Measurements from ENCODE around the gene ZNF414. TPM values are rescaled to one million over a fixed set of nuclear protein-coding genes. Genes with fewer than 3 reads are reported as not detected.
A peak's percentile ranks its signal among the peaks of the same experiment; 100 is the strongest.

Gene ZNF414
- total RNA-seq, 1 donor from 2014 or later = 22.9 TPM

GRCh38 chr19:8491574-8491973 lies 22.4 kb downstream of the ZNF414 start:
- no peak overlapping the region for H3K4me3 Mint-ChIP-seq (ENCODE audit: unreplicated experiment)
- no peak for DNase-seq (ENCODE audit: low spot score)
- H3K27ac Mint-ChIP-seq (ENCODE audit: unreplicated experiment) = no peak overlapping the region
- peaks cover 25% of the 10 kb centered on the region for H3K36me3 Mint-ChIP-seq (ENCODE audit: low read depth, unreplicated experiment)
- no peak for TF ChIP-seq CTCF (IDR thresholded peaks at IDR 0.05; ENCODE audit: unreplicated experiment)
- peaks cover 21% of the 10 kb centered on the region for H3K4me1 Mint-ChIP-seq (ENCODE audit: unreplicated experiment)
- H3K9me3 Mint-ChIP-seq (ENCODE audit: unreplicated experiment) = no peaks in the 10 kb centered on the region
- H3K27me3 Mint-ChIP-seq (ENCODE audit: unreplicated experiment) = peaks cover 10% of the 10 kb centered on the region

- H3K27ac Mint-ChIP-seq (ENCODE audit: unreplicated experiment) = no peak overlapping the region
- DNase-seq (ENCODE audit: low spot score) = no peak
- H3K27me3 Mint-ChIP-seq (ENCODE audit: unreplicated experiment) = peaks cover 13% of the 10 kb centered on the region
- H3K4me1 Mint-ChIP-seq (ENCODE audit: unreplicated experiment) = peaks cover 23% of the 10 kb centered on the region
- no peak for TF ChIP-seq CTCF (IDR thresholded peaks at IDR 0.05; ENCODE audit: unreplicated experiment)
- no peak overlapping the region for H3K4me3 Mint-ChIP-seq (ENCODE audit: unreplicated experiment)
- H3K9me3 Mint-ChIP-seq (ENCODE audit: unreplicated experiment) = no peaks in the 10 kb centered on the region
- H3K36me3 Mint-ChIP-seq (ENCODE audit: low read depth, unreplicated experiment) = peaks cover 29% of the 10 kb centered on the region
Observed at GRCh38 chr19:8490873-8491272, 23.1 kb downstream of the ZNF414 start.

DNA sequence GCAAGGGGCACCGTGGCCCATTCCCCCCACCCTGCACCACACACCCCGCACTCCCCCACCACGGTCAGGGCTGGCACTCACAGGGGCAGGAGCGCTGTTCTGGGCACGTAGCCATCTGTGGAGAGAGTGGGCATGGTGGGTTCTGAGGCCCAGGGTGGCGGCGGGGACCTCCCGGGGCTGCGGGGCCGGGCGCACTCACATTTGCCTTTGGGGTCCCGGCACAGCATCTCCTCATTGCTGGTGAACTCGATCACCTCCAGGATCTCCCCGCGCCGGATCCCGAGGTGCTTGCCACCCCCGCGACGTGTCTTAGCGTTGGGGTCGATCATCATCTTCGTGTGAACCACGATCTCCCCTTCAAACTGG lies 23.6 kb downstream of the ZNF414 start:
- no peak overlapping the region for H3K27ac Mint-ChIP-seq (ENCODE audit: unreplicated experiment)
- no peak overlapping the region for H3K4me3 Mint-ChIP-seq (ENCODE audit: unreplicated experiment)
- no peak for DNase-seq (ENCODE audit: low spot score)
- H3K4me1 Mint-ChIP-seq (ENCODE audit: unreplicated experiment) = peaks cover 23% of the 10 kb centered on the region
- TF ChIP-seq CTCF (IDR thresholded peaks at IDR 0.05; ENCODE audit: unreplicated experiment) = no peak
- H3K9me3 Mint-ChIP-seq (ENCODE audit: unreplicated experiment) = no peaks in the 10 kb centered on the region
- peaks cover 16% of the 10 kb centered on the region for H3K27me3 Mint-ChIP-seq (ENCODE audit: unreplicated experiment)
- peaks cover 30% of the 10 kb centered on the region for H3K36me3 Mint-ChIP-seq (ENCODE audit: low read depth, unreplicated experiment)

DNA sequence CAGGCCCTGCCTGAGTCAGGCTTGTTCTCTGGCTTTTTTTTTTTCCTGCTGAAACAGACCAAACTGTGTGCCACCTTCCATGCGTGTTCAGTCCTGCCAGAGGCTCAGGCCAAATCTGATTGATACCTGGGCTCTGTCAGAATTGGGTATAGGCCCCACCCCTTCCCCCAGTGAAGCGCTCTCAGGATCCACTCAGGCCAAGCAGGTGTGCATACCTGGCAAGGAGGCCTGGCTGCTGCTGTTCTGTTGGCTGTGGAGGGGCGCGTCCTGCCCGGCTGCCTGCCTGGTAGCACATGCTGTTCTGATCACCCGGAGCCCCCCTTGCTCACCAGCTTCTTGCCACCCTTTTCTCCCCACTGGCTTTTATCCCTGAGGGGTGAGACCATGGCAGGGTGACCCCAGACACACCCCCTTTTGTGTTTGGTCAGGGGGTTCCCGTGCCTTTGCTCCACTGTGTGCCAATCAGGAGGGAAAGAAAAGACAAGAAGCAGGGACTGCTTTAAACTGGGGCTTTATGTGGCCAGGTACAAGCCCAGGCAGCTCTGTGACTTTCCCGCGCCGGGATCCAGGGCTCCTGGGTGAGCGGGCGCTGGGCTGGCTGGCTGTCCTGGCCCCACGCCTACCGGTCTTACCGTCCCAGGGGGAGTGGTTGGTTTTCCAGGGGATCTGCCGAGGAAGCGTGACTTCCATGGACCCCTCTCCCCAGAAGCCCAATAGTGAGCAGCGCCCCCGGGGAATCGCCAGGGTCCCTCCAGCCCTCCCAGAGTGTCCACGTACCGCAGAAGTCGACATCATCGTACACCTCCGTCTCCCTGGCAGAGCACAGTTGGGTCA lies 24.2 kb downstream of the ZNF414 start:
- DNase-seq (ENCODE audit: low spot score) = no peak
- peaks cover 36% of the 10 kb centered on the region for H3K36me3 Mint-ChIP-seq (ENCODE audit: low read depth, unreplicated experiment)
- H3K4me3 Mint-ChIP-seq (ENCODE audit: unreplicated experiment) = peak overlapping the region; percentile 73
- TF ChIP-seq CTCF (IDR thresholded peaks at IDR 0.05; ENCODE audit: unreplicated experiment) = no peak
- peaks cover 23% of the 10 kb centered on the region for H3K4me1 Mint-ChIP-seq (ENCODE audit: unreplicated experiment)
- peak overlapping the region; percentile 30 for H3K27ac Mint-ChIP-seq (ENCODE audit: unreplicated experiment)
- no peaks in the 10 kb centered on the region for H3K9me3 Mint-ChIP-seq (ENCODE audit: unreplicated experiment)
- H3K27me3 Mint-ChIP-seq (ENCODE audit: unreplicated experiment) = peaks cover 22% of the 10 kb centered on the region

GRCh38 chr19:8488365-8488764 lies 25.6 kb downstream of the ZNF414 start:
- no peak for DNase-seq (ENCODE audit: low spot score)
- H3K4me1 Mint-ChIP-seq (ENCODE audit: unreplicated experiment) = peaks cover 23% of the 10 kb centered on the region

More at GRCh38 chr19:8488365-8488764, 25.6 kb downstream of the ZNF414 start:
- Mint-ChIP-seq H3K9me3 (ENCODE audit: unreplicated experiment) (no peaks in the 10 kb centered on the region), H3K36me3 (ENCODE audit: low read depth, unreplicated experiment) (peaks cover 43% of the 10 kb centered on the region), H3K27ac (ENCODE audit: unreplicated experiment) (peak overlapping the region; percentile 74), H3K4me3 (ENCODE audit: unreplicated experiment) (peak overlapping the region; percentile 27), H3K27me3 (ENCODE audit: unreplicated experiment) (peaks cover 25% of the 10 kb centered on the region)
- TF ChIP-seq CTCF (IDR thresholded peaks at IDR 0.05; ENCODE audit: unreplicated experiment) = no peak
